Measurements from ENCODE around the gene APH1B. TPM values are rescaled to one million over a fixed set of nuclear protein-coding genes. Genes with fewer than 3 reads are reported as not detected.

APH1B gene
- total RNA-seq, 2 donors from 2014 or later, result 20.0 to 35.0 TPM

GRCh38 chr15:63330926-63331325, 53.5 kb downstream of the APH1B start:
- H3K4me1 ChIP-seq (replicated peaks), result no peaks in the 10 kb centered on the region
- 39% methylated on average over 10 of the region's 10 CpGs for WGBS
- no peak for DNase-seq (ENCODE audit: low spot score)
- no peak overlapping the region for H3K27ac ChIP-seq
- H3K36me3 ChIP-seq, result no peaks in the 10 kb centered on the region
- no peaks in the 10 kb centered on the region for H3K27me3 ChIP-seq (replicated peaks; ENCODE audit: insufficient read depth)
- intact Hi-C loops (cut with DNase I), result no loop called here
- H3K4me3 ChIP-seq, result no peak overlapping the region
- H3K9me3 ChIP-seq, result no peaks in the 10 kb centered on the region
- TF ChIP-seq POLR2AphosphoS5 (IDR thresholded peaks at IDR 0.05), result no peak
- TF ChIP-seq CTCF (IDR thresholded peaks at IDR 0.05), result no peak

GRCh38 chr15:63331456-63331855, 54.1 kb downstream of the APH1B start:
- Histone ChIP-seq H3K36me3 (no peaks in the 10 kb centered on the region), H3K9me3 (no peaks in the 10 kb centered on the region), H3K27ac (no peak overlapping the region), H3K27me3 (replicated peaks; ENCODE audit: insufficient read depth) (no peaks in the 10 kb centered on the region), H3K4me3 (no peak overlapping the region), H3K4me1 (replicated peaks) (no peaks in the 10 kb centered on the region)
- 86% methylated on average over 12 of the region's 12 CpGs for WGBS
- intact Hi-C loops (cut with DNase I), result no loop called here
- TF ChIP-seq POLR2A (IDR thresholded peaks at IDR 0.05) (no peak), POLR2AphosphoS5 (IDR thresholded peaks at IDR 0.05) (no peak)
- DNase-seq (ENCODE audit: low spot score), result no peak

- no peaks in the 10 kb centered on the region for H3K4me1 ChIP-seq (replicated peaks)
- WGBS, result 41% methylated on average over 9 of the region's 9 CpGs
- intact Hi-C loops (cut with DNase I), result no loop called here
- no peaks in the 10 kb centered on the region for H3K36me3 ChIP-seq
- no peak for DNase-seq (ENCODE audit: low spot score)
- H3K27me3 ChIP-seq (replicated peaks; ENCODE audit: insufficient read depth), result no peaks in the 10 kb centered on the region
- no peak for TF ChIP-seq POLR2A (IDR thresholded peaks at IDR 0.05)
- no peak for TF ChIP-seq CTCF (IDR thresholded peaks at IDR 0.05)
- H3K4me3 ChIP-seq, result no peak overlapping the region
- H3K27ac ChIP-seq, result no peak overlapping the region
- H3K9me3 ChIP-seq, result no peaks in the 10 kb centered on the region
These were observed 55.1 kb downstream of the APH1B start for GRCh38 chr15:63332367-63333124.

- Histone ChIP-seq H3K27ac (no peak overlapping the region), H3K27me3 (replicated peaks; ENCODE audit: insufficient read depth) (no peaks in the 10 kb centered on the region), H3K4me1 (replicated peaks) (no peaks in the 10 kb centered on the region), H3K36me3 (no peaks in the 10 kb centered on the region), H3K4me3 (no peak overlapping the region), H3K9me3 (no peaks in the 10 kb centered on the region)
- intact Hi-C loops (cut with DNase I), result no loop called here
- no peak for TF ChIP-seq CTCF (IDR thresholded peaks at IDR 0.05)
- TF ChIP-seq POLR2A (IDR thresholded peaks at IDR 0.05), result no peak
- TF ChIP-seq POLR2AphosphoS5 (IDR thresholded peaks at IDR 0.05), result no peak
- DNase-seq (ENCODE audit: low spot score), result no peak
- WGBS, result 64% methylated on average over 2 of the region's 2 CpGs
These were observed 57.4 kb downstream of the APH1B start for GRCh38 chr15:63334821-63335220.

GRCh38 chr15:63335543-63336240, 58.3 kb downstream of the APH1B start:
- intact Hi-C loops (cut with DNase I), result no loop called here
- Histone ChIP-seq H3K9me3 (no peaks in the 10 kb centered on the region), H3K4me3 (no peak overlapping the region), H3K27me3 (replicated peaks; ENCODE audit: insufficient read depth) (no peaks in the 10 kb centered on the region), H3K4me1 (replicated peaks) (no peaks in the 10 kb centered on the region), H3K27ac (no peak overlapping the region), H3K36me3 (no peaks in the 10 kb centered on the region)
- no peak for TF ChIP-seq POLR2A (IDR thresholded peaks at IDR 0.05)
- TF ChIP-seq POLR2AphosphoS5 (IDR thresholded peaks at IDR 0.05), result no peak
- no peak for TF ChIP-seq CTCF (IDR thresholded peaks at IDR 0.05)
- no peak for DNase-seq (ENCODE audit: low spot score)
- WGBS, result 87% methylated on average over 8 of the region's 8 CpGs

Measured in prostate gland (tissue), 2 donors.